A549 (cell line): ENCODE data around the gene GOLGA6D.

Experiments
- BHLHE40 ChIP-seq: IDR thresholded peaks from 2 replicates; pipeline ENCODE4 v1.6.1; 2012; ENCODE audit warnings: low read depth, low read length, inconsistent platforms
- CBX2 ChIP-seq: fragments of 200-600 bp; sonication (generic); IDR thresholded peaks from 2 replicates; pipeline ENCODE4 v1.6.1; 2016; ENCODE audit warnings: low read depth, mild to moderate bottlenecking, borderline replicate concordance
- CHD4 ChIP-seq: fragments of 200-600 bp; sonication (generic); IDR thresholded peaks from 2 replicates; pipeline ENCODE4 v1.6.1; 2016; ENCODE audit warnings: antibody characterized with exemption, mild to moderate bottlenecking, borderline replicate concordance
- CTCF ChIP-seq: fragments of >200 bp; sonication (Bioruptor Twin); formaldehyde crosslinking; IDR thresholded peaks from 3 replicates; pipeline ENCODE4 v1.5.1; 2016
- ELK1 ChIP-seq: fragments of 150-350 bp; IDR thresholded peaks from 2 replicates; pipeline ENCODE4 v1.6.1; 2014; ENCODE audit warnings: low read depth, mild to moderate bottlenecking, low read length
- JUN ChIP-seq, 2 experiments: fragments of >200 bp; sonication (Bioruptor Twin); formaldehyde crosslinking; IDR thresholded peaks; 2 replicates in 1 of 2; 3 replicates in 1 of 2; pipeline ENCODE4 v1.6.1; 2016 to 2017
- MYC ChIP-seq: IDR thresholded peaks from 2 replicates; pipeline ENCODE4 v1.6.1; 2012; ENCODE audit warnings: mild to moderate bottlenecking, inconsistent platforms, low read length, improper control_type of control experiment, borderline replicate concordance
- POLR2A ChIP-seq: IDR thresholded peaks from 2 replicates; pipeline ENCODE4 v1.6.1; 2012; ENCODE audit warnings: mild to moderate bottlenecking, low read length
- RFX5 ChIP-seq: fragments of 450-650 bp; IDR thresholded peaks from 2 replicates; pipeline ENCODE4 v1.7.1; 2014; ENCODE audit warnings: antibody characterized with exemption, mild to moderate bottlenecking, moderate library complexity

GRCh38 chr15:75342221-75342620 lies 59.6 kb downstream of the GOLGA6D start:
- no peak for TF ChIP-seq ELK1
- no peak for TF ChIP-seq RFX5
- no peak for TF ChIP-seq CBX2
- no peak for TF ChIP-seq MYC
- no peak for TF ChIP-seq CHD4
- TF ChIP-seq CTCF: no peak
- TF ChIP-seq JUN (IDR thresholded peaks at IDR 0.05): no peak
- no peak for TF ChIP-seq POLR2A
- no peak for TF ChIP-seq BHLHE40
